Subcutaneous adipose tissue (tissue), 4 donors: ENCODE measurements around the gene TGFBR2. TPM values are rescaled to one million over a fixed set of nuclear protein-coding genes. Genes with fewer than 3 reads are reported as not detected.

Source experiments
- total RNA-seq, 4 donors: library from RNA; depleted of rRNA; stranded (reverse); fragments of >200 nt; gene quantifications; one replicate each; pipeline ENCODE4 v1.1.0, GENCODE V29; 2016
- TF ChIP-seq, protein P1 (sequence below): fragments of 450-650 bp; IDR thresholded peaks from one replicate; pipeline ENCODE4 v1.5.1; 2016; ENCODE audit warnings: low read depth, mild to moderate bottlenecking, control low read depth, antibody characterized with exemption, moderate library complexity

Gene TGFBR2
- total RNA-seq, 4 donors from 2014 or later: 237 to 388 (median 287) TPM

DNA sequence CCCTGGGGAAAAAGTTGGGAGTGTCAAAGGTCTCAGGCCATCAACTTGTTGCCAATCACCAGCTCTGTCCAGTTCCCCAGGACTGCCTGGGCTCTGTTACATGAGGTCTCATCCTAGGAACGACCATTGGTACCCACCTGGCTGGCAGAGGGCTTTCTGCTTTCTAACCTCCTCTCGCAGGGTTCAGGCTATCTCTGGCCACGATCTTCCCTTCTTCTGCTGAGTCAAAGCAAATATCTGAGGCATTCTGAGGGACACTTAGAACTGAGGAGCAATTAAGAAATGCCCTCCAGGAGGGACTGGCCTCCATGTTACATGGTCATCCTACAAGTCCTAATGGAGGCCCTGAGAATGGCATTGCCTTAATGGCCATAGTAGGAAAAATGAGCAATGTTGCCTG lies 77.4 kb downstream of the TGFBR2 start:
- TF ChIP-seq, protein P1, sequence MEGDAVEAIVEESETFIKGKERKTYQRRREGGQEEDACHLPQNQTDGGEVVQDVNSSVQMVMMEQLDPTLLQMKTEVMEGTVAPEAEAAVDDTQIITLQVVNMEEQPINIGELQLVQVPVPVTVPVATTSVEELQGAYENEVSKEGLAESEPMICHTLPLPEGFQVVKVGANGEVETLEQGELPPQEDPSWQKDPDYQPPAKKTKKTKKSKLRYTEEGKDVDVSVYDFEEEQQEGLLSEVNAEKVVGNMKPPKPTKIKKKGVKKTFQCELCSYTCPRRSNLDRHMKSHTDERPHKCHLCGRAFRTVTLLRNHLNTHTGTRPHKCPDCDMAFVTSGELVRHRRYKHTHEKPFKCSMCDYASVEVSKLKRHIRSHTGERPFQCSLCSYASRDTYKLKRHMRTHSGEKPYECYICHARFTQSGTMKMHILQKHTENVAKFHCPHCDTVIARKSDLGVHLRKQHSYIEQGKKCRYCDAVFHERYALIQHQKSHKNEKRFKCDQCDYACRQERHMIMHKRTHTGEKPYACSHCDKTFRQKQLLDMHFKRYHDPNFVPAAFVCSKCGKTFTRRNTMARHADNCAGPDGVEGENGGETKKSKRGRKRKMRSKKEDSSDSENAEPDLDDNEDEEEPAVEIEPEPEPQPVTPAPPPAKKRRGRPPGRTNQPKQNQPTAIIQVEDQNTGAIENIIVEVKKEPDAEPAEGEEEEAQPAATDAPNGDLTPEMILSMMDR: no peak

DNA sequence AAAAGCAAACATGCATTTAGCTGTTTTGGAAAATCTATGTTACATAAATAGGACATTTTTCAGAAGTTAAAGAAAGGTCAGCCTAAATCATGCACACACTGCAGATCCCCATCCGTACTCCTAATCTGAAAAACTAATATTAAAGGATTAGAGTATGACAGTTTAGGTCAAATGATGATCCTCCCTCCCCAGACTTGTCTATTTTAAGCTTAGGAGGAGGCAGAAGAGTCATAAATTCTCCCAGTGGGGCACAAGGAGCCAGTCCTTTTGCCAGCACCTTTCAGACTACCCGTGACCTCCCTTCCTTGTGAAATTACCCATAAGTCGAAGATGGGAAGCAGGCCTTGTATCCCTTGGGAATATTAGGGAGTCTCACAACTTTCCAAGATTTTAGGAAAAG lies 78.0 kb downstream of the TGFBR2 start:
- TF ChIP-seq, protein P1: no peak

DNA sequence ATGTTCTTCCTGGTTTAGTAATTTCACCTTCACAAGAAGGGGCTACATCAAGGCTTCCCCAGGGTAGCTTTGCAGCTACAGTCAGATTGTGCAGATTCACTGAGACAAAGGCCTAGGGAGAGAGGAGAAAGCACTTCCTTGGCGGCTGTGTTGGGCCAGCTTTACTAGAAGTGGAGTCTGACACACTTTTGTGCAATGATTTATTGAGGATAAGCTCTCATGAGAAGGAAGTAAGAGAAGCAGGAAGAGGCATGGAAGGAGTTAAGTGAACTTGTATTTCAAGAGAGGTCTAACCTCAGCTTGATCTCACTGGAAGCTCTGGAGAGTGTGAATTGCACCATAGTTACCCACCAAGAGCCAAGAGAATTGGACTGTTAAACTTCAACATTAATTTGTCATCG lies 78.9 kb downstream of the TGFBR2 start:
- TF ChIP-seq, protein P1: no peak

DNA sequence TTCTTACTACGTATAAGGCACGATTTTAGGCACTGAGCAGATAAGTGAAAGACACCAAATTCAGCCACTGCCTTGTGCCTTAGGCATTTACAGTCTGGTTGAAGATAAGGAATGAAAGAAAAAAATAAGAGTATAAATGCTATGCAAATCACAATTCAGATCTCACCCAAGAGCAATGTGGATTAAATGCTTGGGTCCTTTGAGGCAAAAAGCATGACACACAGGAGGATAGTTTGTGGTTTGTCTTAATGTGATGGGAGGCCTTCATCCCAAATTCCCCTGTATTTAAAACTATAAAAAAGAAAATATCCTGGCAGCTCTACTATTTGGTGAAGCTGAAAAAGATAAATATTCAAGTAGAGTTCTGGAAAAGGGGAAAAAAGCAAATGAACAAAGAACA lies 79.8 kb downstream of the TGFBR2 start:
- TF ChIP-seq, protein P1: no peak

DNA sequence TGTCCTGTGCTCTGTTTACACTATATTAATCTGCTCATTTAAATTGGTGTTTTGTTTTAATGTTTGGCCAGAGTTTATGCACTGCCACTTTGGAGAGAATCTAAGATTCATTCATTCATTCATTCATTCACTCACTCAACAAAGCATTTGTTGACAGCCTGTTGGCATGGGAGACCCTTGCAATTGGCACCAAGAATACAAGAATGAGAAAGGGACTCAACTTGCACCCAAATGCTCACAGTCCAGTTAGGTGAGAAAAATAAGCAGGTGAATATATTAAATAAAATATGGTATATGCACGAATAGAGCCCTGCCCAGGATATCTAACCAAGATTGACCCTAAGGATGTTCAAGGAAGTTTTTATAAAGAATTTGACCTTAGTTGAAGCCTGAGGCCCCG lies 80.4 kb downstream of the TGFBR2 start:
- TF ChIP-seq, protein P1: no peak

DNA sequence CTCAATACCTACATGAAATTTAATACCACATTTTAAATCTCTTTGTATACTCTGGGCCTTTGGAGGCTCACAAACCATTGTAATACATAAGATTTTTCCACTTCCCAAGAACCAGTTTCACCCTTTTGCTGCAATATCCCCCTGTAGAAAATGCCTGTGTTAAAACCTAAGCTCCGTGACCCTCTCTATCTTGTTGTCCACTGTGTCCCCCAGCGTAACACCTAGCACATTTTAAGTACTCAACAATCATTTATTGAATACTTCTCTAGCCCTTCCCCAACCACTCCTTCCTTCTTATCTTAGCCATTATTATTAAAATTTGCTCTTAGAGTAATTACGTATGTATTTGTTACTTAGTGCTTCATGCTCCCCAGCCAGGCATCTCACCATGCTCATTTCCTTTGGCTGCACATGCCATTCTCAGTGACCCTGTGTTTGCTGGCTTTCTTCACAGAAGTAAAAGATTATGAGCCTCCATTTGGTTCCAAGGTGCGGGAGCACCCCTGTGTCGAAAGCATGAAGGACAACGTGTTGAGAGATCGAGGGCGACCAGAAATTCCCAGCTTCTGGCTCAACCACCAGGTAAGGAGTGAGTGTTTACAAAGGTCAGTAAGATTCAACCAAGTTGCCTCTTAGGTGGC lies 81.6 kb downstream of the TGFBR2 start:
- TF ChIP-seq, protein P1: no peak

DNA sequence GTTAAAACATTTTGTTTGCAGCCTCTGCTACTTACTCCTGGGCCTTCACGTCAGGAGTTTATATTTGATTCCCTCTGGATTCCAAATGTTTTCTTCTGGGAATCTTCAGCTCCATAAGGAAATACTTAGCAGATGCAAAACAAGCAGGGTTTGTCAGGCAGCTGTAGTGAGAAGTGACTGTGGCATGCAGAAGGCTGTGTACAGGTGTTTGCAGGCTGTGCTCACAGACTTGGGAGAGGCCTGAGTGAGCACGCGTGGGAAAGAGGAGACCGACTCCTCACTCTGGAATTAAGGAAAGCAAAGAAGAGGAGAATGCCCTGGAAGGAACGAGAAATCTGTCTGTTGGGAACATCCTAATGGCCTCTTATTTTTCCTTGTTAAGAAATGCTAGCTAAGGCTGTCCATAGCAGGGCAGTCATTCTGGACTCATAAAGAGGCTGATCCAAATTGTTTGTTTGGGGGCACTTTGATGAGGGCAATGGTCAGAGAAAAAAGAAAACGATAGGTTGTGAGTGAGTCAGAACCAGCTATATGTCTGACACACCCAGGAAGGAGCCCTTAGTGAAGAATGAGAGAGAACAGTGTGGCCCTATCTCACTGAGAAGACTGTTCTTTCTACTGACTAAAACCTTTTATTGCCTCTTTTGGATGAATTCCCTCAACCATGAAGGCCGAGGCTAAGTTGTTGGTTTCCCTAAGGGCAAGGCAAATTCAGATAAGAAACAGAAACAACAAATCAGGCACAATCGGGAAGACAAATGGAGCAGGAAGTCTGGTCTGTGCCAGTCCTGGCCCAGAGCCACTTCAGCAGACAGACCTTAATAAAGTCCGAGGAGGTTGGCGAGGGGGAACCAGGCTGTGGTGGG lies 82.6 kb downstream of the TGFBR2 start:
- TF ChIP-seq, protein P1: no peak
